HG02938 (cell line): ENCODE measurements around the gene CACNA2D3.

Source experiments
- ATAC-seq: cut with Tn5 transposase; IDR thresholded peaks from one replicate; pipeline ENCODE4 v1.9.1; 2021; ENCODE audit warnings: mild to moderate bottlenecking, moderate library complexity; ENCODE audit not compliant: unreplicated experiment

Gene CACNA2D3

DNA sequence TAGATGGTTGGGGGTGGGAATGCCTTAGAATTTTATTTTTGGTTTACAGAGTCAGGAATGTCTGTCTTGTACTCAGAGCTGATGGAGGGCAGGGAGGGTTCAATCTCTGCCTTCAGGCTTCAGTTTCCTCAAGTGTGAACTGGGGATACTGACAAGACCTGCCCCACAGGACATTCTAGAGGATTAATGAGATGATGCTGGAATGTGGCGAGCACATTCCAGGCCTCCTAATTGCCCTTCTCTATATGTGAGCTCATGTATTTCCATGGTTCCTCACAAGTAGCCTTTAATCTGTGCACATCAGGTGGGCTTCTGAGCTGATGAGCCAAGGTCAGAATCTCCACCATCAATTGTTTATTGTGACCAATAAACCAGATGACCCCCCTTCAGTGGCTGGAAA lies 90.4 kb downstream of the CACNA2D3 start:
- no peak for ATAC-seq

DNA sequence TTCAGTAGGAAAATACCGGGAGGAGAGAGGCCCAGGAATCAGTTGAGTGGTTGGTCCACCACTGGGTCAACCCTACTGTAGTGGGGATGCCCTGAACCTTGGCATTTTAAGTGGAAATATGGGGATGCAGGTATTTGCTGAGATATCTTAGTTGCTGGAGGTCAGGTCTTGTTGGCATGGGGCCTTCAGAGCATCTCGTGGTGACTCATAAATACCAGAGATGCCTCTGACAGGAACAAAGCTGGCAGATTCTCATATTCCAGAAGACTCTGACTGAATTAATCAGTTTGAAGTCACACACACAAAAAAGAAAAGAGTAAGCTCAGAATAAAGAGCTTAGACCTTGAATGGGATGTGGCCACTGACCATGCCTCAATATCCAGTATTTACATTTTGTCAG lies 91.6 kb downstream of the CACNA2D3 start:
- no peak for ATAC-seq

DNA sequence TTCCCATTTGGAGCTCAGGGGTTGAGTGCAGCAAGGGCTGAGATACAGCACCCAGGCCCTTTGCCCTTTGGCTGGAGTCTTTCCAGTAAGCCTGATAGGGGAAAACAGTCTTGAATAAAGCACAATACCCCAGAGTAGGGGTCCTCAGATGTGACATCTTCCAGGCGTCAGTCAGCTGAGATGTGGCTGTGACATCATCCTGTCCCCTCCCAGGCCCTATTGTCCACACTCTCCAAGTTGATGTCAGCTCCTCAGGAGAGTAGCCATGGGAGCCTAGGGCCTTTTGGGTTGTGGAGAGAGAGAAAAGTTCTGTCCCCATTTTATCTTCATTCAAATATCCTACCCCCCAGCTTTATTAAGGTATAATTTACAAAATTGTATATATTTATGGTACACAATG lies 92.5 kb downstream of the CACNA2D3 start:
- no peak for ATAC-seq

DNA sequence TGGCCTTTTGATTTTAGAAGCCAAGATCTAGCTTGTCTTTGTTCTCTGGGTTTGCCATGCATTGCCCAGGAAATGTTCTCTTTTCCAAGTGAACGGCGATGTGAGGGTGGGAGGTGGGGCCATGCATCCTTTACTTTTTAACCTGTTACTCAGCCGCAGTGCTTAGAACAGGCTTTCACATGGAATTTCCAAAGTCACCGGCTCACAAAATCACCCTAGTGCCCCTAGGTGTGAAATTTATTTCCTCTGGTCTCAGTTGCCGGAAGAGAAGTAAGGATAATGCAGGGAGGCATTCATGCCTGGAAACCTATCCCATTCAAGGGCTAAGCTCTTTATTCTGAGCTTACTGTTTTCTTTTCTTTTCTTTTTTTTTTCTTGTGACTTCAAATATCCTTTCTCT lies 93.2 kb downstream of the CACNA2D3 start:
- ATAC-seq = no peak

DNA sequence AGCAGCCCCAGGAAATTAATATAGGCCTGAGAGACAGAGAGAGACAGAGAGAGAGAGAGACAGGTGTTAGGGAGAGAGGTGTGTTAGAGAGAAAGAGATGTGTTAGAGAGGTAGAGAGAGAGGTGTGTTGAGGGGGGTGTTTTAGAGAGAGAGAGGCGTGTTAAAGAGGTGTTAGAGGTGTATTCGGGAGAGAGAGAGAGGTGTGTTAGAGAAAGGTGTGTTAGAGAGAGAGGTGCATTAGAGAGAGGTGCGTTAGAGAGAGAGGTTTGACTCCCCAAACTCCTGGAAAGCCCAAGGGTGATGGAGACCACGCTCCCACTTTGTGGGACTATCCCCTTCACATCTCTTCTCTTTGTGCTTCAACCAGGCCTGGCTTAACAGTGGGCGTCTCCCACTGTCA lies 95.5 kb downstream of the CACNA2D3 start:
- ATAC-seq = no peak

DNA sequence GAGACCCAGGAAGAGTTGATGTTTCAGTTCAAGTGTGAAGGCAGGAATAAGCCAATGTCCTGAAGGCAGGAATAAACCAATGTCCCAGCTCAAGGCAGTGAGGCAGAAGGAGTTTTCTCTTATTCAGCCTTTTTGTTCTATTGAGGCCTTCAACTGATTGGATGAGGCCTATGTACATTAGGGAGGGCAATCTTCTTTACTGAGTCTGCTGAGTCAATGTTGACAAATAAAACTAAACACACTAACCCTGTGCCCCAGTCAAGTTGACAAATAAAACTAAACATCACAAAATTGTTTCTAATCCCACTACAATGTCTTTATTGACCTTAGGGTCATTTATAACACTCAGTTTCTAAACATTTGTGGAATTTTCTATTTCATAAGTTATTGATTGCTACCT lies 100.0 kb downstream of the CACNA2D3 start:
- ATAC-seq = no peak

DNA sequence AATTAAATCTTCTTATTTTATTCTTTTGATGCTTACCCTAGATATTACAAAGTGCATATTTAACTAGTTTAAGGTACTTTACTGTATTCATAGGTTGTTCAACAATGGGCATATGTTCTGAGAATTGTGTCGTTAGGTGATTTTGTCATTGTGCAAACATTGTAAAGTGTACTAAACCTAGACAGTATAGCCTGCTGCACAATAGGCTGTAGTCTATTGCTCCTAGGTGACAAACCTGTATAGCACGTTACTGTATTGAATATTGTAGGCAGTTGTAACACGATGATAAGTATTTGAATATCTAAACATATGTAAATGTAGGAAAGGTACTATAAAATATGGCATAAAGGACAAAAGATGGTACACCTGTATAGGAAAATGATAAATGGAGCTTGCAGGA lies 100.7 kb downstream of the CACNA2D3 start:
- ATAC-seq = no peak

DNA sequence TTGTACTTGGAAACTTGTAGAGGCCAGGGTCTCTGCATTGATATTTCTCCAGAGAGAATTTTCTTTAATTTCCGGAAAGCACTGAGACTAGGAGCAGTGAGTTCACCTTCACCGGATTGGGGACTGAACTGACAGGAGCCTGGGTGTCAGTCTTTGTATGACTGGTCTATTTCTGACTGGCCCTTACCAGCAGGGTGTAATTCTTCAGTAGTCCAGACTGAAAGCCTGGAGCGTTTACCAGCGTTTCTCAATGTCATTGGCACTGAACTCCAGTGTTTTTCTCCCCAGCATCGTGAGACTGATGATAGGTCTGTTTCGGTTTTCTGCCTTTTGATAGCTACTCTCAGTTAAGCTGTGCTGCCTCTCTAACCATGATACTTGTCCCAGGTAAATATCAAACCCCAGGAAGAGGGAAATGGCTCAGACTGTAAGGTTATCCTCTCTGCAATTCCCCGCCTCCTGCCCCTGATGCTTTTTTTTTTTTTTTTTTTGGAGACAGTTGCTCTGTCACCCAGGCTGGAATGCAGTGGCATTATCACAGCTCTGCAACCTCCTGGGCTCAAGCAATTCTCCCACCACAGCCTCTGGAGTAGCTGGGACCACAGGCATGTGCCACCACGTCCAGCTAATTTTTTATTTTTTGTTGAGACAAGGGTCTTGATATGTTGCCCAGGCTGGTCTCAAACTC lies 103.6 kb downstream of the CACNA2D3 start:
- no peak for ATAC-seq

DNA sequence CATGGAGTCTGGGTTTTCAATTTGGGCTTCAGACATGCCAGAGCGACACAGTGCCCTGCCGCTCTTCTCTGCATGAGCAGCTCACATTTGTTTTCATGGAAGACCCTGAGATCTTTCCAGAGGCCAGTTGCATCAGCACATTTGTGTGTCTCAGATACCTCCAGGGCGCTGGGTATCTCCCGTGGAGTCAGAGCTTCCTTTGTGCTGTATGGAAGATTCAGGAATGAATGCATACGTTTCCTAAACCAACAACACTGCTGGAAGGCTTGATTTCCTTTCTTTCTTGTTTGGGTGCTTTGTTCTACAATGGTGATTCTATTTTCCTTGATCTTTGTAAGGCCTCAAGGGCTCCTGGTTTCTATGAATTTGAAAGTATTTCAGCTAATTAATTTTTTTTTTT lies 106.5 kb downstream of the CACNA2D3 start:
- ATAC-seq = no peak

DNA sequence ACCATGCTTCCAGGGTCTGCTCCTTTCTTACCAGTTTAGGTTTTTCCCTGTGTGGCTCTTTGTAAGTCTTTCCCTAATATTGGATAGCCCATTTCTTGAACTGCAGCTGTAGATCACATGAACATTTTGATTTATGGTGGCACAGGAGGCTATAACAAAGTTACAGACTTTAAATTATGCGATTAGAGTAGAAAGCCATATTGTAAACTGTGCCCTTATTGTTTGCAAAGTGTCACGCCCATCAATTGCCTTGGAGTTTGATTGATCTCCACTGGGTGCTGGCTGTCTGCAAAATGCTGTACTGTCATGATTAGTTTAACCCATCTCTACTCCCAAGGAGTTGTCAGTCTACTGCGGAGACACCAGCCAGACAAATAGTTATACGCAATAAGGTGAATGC lies 110.3 kb downstream of the CACNA2D3 start:
- ATAC-seq = no peak

DNA sequence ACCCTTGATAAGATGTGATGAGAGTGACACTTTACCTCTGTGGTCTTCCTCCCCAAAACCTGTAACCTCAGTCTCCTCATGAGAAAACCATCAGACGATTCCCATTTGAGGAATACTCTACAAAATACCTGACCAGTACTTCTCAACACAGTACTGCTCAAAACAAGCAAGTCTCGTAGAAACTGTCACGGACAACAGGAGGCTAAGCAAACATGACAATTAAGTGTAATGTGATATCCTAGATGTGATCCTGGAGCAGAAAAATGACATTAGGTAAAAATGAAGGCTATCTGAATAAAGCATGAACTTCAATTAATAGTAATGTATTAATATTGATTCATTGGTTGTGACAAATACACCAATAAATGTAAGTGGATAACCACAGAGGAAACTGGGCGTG lies 113.6 kb downstream of the CACNA2D3 start:
- no peak for ATAC-seq

DNA sequence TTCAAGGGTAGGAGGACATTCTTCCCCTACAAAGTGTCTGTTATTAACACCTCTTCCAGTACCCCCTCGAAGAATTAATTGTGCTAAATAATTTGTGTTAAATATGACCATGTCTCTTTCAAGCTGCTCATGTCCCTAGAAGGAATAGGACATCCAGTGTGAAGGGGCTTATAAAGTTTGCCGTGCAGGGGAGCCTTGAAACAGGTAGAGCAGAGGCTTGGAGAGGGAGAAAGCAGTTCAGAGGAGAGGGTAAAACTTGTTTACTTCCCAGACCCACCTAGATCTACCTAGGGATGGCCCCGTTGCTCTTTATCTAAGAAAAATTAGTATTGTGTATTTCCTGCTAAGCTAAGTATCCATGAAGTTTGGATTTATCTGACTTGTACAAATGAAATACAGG lies 114.8 kb downstream of the CACNA2D3 start:
- no peak for ATAC-seq

DNA sequence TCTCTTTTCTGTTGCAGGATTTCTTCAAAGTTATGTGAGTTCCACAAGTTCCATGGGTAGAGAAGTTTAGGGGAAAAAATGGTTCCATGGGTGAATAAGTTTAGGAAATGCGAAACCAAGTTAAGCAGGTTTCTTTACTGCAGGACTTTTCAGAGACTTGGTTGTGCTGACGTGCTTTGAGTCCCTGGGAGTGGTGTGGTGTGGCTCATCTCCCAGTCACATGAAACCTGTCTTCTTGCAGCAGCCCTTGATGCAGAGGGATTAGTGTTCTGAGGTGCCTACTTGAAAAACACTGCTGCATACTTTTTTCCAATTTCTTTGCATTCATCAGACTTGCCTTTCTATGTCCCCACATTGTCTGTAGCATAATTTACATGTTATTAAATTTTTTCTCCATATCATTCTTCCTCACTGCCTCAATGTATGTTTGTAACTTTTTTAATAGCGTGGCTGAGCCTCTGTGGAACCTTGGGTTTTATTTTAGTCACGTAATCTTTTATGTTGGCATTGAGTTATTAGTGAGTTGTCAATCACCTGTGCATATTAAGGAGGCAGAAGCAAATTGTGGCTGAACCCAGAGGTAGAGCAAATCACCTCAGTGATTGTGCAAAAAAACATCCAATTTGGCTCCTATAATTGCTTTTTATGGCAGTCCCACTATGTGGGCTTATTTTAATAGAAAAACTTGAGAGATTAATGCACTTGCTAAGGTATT lies 115.6 kb downstream of the CACNA2D3 start:
- no peak for ATAC-seq

DNA sequence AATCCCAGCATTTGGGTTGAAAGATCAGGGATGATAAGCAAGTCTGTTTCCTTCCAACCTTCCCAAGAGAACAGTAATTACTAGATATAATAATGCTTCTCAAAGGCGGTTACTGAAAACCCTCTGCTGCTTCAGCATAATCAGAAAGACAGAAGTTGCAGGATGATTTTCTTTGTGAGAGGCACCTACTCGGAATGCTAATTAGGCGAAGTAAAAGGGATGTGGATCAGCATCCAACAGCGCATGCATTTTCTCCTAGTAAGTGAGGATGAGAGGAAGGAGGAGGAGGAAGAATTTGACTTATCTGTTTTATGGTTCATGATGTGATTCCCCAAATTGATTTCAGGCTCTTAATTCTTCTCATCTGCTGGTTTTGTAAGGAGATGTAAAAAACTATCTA lies 118.0 kb downstream of the CACNA2D3 start:
- no peak for ATAC-seq

DNA sequence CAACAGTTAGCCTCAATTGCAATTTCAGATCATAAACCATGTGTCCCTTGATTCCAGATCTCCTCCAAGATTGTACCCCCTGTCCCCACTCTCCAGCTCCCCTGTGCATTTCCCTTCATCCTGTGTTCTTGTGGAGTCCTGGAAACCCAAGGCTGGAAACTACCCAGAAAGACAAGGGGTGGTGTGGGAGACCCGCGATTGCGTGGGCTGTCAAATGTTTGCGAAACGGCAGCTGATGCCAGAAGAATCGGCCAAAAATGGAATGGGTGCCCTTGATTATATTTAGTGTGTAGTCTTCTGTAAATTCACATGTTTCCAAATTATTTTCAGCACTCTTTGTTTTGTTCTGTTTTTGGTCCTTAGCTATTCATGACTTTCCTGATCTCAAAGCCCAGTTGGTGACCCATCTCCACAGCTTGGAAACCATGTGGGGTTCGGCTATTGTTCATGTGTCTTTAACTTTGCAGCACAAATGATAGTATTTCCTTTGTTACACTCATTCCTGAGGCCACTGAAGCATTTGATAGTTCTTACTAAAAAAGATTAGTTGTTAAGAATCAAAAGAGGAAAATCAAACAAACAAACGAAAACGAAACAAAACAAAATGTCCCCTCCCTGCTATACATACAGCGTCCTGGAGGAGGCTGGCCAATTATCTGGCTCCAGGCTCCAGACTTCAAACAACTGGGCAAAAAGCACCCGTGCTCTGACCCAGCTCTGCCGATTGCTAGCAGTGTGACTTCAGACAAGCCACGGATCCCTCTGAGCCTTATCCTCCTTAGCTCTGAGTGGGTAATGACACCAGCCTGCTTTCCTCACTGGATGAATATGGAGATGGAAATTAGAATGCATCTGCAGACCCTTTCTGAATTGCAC lies 120.9 kb downstream of the CACNA2D3 start:
- no peak for ATAC-seq

DNA sequence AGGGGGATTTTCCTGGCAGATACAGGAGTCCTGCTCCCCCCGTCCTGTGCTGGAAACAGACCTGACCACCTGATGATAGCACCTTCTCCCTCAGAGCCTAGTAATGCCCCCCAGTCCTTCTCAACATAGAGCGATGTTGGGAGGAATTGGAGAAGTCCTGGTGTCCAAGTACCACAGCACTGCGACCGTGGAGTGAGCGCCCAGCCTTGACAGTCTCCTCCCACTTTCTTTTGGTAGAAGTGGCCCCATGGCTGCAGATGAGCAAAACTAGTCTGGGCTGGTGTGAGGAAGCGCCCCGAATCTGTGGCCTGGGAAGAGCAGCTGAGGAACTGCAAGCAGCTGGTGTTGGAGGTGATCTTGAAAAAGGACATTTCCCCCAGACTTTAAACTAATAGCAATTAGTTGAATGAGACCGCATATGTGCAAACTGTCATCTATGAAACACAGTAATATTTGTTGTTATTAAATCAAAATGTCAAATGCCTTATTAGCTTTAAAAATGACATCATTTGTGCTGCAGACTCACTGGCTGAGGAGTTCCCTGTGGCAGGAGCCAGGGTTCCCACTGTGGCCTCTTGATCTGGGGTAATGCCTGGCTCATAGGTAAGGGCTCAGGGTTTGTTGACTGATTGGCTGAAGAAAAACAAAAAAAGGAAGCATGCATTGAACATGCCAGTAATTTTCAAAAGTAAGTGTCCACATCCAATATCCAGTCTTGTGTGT lies 121.8 kb downstream of the CACNA2D3 start:
- no peak for ATAC-seq

DNA sequence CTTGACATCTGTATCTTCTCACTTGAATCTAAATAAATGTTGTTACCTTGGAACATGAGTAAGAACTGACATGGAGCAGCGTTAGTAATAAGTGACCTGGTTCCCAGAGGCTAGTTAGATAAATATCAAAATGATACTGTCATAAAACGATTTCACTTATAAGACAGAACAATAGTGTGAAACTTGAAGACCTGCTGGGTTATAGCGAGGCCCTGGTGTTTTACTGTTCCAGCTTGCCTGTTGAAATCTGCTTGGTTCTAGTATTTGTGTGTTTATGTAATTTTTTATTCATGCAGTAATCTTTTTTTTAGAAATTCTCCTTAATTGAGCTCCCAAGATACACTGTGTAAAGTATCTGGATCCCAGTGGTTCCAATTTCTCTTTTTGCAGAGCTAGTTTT lies 129.4 kb downstream of the CACNA2D3 start:
- ATAC-seq = no peak

DNA sequence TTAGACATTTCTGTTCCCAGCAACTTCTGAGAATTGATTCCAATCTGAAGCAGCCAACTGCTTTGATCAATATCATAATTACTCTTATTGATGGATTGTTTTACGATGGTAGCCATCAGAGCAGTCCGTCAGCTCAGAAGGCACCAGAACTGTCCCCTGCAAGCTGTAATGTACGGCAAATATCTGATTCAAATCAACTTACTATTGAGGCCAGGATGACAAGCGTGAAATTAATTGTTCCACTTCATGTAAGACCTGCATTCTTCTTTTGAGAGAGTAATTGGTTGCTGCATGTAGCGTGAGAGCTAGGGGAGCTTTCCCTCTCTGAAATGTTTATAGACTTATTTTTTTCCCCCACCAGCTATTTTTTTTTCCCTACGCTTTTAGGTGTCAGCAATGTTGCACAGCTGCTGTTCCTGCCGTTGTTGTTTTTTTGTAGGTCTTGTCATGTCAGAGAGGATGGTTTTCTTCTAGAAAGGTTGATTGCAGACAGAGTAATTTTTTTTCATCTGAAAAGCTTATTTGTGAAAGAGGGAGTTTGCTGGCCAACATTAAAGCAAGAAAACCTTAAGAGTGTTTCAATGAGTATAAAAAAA lies 134.9 kb downstream of the CACNA2D3 start:
- no peak for ATAC-seq

DNA sequence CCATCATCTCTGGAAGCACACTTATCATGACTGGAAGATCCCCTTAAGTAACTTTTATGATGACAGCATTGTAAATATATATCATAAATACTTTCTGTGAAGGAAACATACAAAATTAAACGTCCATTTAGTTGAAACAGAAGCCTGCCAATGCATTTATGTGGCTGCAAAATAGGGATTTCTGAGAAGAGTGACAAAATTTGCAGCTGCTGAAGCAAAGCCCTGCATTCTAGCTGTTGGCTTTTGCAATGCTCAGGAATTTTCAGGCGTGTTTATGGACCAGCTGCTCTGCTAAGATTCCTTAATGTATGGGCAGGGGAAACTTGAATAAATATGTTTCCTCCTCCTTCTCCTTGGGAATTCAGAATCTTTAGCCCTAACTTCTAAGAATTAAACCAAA lies 137.3 kb downstream of the CACNA2D3 start:
- no peak for ATAC-seq

DNA sequence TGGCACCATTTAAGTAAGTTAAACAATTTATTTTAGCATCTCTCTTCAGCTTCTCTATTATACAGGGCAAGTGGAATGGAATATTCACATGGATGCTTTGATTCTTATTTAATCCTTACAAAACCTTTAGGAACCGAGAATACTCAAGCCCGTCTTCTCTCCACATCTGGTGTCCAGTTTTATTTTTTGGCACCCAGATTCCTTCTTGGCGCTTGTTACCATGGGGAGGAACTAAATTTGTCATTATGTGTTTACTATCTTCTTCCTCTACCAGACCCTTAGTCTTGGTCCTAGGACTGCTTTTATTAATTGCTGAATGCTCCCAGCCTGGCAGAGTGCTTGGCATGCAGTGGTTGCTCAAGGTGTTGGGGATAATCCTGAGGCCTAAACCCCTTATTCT lies 138.8 kb downstream of the CACNA2D3 start:
- no peak for ATAC-seq

DNA sequence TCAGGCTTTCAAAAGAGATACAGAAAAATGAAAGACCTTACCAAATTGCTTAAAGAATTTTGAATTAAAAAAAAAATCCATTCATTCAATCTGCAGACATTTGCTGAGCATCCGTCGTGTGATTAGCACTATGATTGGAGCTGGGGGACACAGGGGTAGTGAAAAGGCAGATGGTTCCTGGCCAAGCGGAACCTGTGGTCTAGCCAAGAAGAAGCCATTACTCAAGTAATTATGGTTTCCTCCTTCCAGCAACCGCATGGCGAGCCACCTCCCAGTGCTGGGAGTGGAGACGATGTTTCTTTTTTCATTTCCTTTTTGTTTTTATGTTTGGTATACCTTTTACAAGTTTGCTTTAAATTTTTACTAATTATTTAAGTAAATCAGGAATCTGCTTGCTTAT lies 140.2 kb downstream of the CACNA2D3 start:
- ATAC-seq = no peak
